ENCODE results near the gene PARN. TPM values are rescaled to one million over a fixed set of nuclear protein-coding genes. Genes with fewer than 3 reads are reported as not detected.

Gene PARN
- total and polyA plus RNA-seq, 2 experiments from 2014 or later = 32.5 to 61.3 TPM

DNA sequence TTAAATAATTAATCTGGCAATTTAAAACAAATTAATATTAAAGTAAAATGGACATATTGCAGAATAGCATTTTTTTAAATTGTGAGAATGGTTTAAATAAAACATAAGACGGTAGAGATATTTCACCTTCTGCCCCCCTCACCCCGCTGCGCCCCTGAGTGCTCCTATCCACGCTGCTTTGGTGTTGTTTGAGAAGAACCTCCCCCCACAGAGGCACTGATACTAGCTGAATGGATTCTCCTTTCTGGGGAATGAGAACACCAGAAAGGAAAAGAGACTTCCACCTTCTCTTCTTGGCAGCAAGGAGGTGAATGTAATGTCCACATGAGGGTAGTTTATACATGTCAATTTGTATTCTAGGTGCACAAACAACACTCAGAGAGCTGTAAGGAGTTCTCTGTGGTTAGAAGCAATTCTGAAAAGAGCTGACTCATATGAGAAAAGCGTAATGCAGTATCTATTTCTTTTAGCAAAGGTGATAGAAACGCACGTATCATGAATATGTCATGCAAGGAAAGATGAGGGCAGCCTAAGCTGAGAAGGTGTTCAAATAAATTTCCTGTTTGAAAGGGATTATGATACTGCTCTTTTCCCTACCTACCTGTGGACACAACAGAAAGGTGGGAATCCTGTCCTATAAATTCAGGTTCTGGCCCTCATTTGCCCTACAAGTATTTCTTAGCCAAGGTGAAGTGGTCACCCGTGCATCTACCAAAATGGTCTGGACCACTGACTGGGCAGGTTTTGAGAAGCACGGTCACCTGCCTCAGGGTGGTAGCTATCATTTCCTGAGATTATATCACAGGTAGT, 126.9 kb downstream of the PARN start (continued):
- TF ChIP-seq NANOG (IDR thresholded peaks at IDR 0.05; ENCODE audit: borderline replicate concordance) (no peak), POLR2AphosphoS5 (IDR thresholded peaks at IDR 0.05; ENCODE audit: low read depth) (no peak), CTCF (conservative IDR thresholded peaks at IDR 0.05; ENCODE audit: low read depth in 2 of 2) (no peak), ZNF331 (CRISPR knock-in tag; IDR thresholded peaks at IDR 0.05; ENCODE audit: low read depth) (no peak), EZH2phosphoT487 (IDR thresholded peaks at IDR 0.05; ENCODE audit: unreplicated experiment) (no peak), ZNF114 (CRISPR knock-in tag; IDR thresholded peaks at IDR 0.05) (no peak), STAT1 (IDR thresholded peaks at IDR 0.05; ENCODE audit: unreplicated experiment) (no peak), EZH2 (IDR thresholded peaks at IDR 0.05; ENCODE audit: low read depth, unreplicated experiment) (no peak)
- TF ChIP-seq, protein P1, sequence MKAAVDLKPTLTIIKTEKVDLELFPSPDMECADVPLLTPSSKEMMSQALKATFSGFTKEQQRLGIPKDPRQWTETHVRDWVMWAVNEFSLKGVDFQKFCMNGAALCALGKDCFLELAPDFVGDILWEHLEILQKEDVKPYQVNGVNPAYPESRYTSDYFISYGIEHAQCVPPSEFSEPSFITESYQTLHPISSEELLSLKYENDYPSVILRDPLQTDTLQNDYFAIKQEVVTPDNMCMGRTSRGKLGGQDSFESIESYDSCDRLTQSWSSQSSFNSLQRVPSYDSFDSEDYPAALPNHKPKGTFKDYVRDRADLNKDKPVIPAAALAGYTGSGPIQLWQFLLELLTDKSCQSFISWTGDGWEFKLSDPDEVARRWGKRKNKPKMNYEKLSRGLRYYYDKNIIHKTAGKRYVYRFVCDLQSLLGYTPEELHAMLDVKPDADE (IDR thresholded peaks at IDR 0.05) = no peak
- TF ChIP-seq, protein P2, sequence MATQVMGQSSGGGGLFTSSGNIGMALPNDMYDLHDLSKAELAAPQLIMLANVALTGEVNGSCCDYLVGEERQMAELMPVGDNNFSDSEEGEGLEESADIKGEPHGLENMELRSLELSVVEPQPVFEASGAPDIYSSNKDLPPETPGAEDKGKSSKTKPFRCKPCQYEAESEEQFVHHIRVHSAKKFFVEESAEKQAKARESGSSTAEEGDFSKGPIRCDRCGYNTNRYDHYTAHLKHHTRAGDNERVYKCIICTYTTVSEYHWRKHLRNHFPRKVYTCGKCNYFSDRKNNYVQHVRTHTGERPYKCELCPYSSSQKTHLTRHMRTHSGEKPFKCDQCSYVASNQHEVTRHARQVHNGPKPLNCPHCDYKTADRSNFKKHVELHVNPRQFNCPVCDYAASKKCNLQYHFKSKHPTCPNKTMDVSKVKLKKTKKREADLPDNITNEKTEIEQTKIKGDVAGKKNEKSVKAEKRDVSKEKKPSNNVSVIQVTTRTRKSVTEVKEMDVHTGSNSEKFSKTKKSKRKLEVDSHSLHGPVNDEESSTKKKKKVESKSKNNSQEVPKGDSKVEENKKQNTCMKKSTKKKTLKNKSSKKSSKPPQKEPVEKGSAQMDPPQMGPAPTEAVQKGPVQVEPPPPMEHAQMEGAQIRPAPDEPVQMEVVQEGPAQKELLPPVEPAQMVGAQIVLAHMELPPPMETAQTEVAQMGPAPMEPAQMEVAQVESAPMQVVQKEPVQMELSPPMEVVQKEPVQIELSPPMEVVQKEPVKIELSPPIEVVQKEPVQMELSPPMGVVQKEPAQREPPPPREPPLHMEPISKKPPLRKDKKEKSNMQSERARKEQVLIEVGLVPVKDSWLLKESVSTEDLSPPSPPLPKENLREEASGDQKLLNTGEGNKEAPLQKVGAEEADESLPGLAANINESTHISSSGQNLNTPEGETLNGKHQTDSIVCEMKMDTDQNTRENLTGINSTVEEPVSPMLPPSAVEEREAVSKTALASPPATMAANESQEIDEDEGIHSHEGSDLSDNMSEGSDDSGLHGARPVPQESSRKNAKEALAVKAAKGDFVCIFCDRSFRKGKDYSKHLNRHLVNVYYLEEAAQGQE (IDR thresholded peaks at IDR 0.05; ENCODE audit: unreplicated experiment) = no peak

GRCh38 chr16:14502256-14502875, 127.7 kb downstream of the PARN start:
- peak overlapping the region; percentile 50; the same call in 1 of the 2 replicates for H3K4me2 ChIP-seq
- no peak for ATAC-seq
- peak overlapping the region; percentile 71 for H3K27ac ChIP-seq (ENCODE audit: low read depth)
- TF ChIP-seq ZNF331 (CRISPR knock-in tag; IDR thresholded peaks at IDR 0.05; ENCODE audit: low read depth) (no peak), ZNF462 (CRISPR knock-in tag; IDR thresholded peaks at IDR 0.05) (no peak), EZH2 (IDR thresholded peaks at IDR 0.05; ENCODE audit: low read depth, unreplicated experiment) (no peak)

More at GRCh38 chr16:14502256-14502875, 127.7 kb downstream of the PARN start:
- H3K36me3 Mint-ChIP-seq (ENCODE audit: low read depth) = no peaks in the 10 kb centered on the region
- H3K4me1 Mint-ChIP-seq = peaks cover 44% of the 10 kb centered on the region
- DNase-seq (ENCODE audit: low spot score) = no peak
- no peaks in the 10 kb centered on the region for H4K20me1 ChIP-seq (replicated peaks; ENCODE audit: insufficient read depth)
- H3K4me3 Mint-ChIP-seq = no peak overlapping the region
- H2AFZ ChIP-seq = no peak overlapping the region
- H3K36me3 ChIP-seq (ENCODE audit: insufficient read depth) = no peaks in the 10 kb centered on the region
- H3F3A ChIP-seq (replicated peaks; ENCODE audit: low read depth) = no peaks in the 10 kb centered on the region
- H3K79me2 ChIP-seq (replicated peaks; ENCODE audit: insufficient read depth) = 0 out of 2 replicates have a peak, but pooled peaks cover 6% of the 10 kb centered on the region
- no peak overlapping the region for H3K4me3 ChIP-seq
- H3K27me3 ChIP-seq (ENCODE audit: insufficient read depth) = no peaks in the 10 kb centered on the region
- H3K9me2 ChIP-seq (ENCODE audit: insufficient read depth) = no peaks in the 10 kb centered on the region
- peaks cover 1% of the 10 kb centered on the region for H3K27me3 Mint-ChIP-seq (ENCODE audit: insufficient read depth, low read depth, poor library complexity)
- peak overlapping the region; percentile 96 for H3K27ac Mint-ChIP-seq
- no peaks in the 10 kb centered on the region for H3K9me3 Mint-ChIP-seq
- peaks cover 44% of the 10 kb centered on the region for H3K4me1 ChIP-seq (ENCODE audit: insufficient read depth)

All from GM23338 (cell line).